NCI-H2196 treated with DMSO at 0.1 percent for 48 hours (cell line): Measurements from ENCODE around the gene IL13RA1.
"Not testable (repeated sequence)": the region's sequence is repeated elsewhere in the genome, so short reads cannot be mapped to it uniquely, and the experiment has no call there.

Source experiments
- DNase-seq: peaks from one replicate; lab custom pipeline; 2025; ENCODE audit not compliant: unreplicated experiment; lab: John Stamatoyannopoulos, UW

IL13RA1 gene

DNA sequence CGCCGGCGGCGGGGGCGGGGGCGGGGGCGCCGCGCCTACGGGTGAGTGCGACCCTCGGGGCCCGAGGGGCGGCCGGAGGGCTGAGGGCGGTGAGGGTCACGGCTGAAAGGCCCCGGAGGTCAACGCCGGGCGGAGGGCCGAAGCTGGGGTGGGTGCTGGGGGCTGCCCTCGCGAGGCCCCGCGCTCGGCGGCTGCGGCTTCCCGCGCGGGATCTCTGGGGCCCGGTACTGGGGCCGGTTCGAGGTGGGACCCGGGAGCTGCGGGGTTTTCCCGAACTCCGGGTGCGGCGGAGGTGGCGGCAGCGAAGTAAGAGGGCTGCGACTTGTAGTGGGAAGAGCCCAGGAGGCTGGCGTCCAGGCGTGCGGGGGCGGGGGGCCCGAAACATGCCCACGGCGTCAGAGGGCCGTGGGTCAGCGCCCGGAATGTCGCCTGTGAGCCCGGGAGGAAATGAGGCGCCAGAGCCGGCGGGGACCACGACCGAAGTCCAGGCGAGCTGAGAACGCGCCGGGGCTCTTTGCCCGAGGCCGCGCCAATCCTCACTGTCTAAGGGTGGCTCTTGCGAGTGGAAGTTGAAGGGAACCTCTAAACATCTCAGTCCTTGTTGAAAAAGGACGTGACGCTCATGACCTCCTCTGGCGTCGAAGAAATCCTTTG, 407 bp downstream of the IL13RA1 start:
- DNase-seq, result no peak

DNA sequence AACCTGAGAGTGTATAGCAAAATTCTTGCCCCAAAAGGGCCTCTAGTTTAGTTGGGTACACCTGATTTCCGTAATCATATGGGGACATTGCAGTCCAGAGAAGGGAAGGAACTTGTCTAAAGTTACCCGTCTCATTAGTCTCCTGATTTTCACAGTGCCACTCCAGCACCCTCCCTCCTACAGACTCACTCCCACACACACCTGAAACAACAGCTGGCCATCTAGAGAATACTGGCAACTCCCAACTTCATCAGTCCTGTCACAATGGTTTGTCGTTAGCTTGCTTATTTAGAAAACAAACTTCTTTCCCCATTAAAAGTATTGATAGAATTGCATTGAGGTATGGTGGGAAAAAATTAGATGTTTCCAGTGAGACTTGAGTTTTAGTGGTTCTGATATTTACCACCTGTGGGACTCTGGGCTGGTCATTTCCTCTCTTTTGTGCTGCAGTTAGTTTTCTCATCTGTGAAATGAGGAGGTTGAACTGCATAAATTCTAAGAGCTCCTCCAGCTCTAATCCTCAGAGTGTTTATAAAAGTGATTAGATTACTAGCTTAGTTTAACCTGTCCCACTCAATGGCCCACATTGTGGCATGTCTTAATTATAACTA, 1.7 kb downstream of the IL13RA1 start:
- no peak for DNase-seq

DNA sequence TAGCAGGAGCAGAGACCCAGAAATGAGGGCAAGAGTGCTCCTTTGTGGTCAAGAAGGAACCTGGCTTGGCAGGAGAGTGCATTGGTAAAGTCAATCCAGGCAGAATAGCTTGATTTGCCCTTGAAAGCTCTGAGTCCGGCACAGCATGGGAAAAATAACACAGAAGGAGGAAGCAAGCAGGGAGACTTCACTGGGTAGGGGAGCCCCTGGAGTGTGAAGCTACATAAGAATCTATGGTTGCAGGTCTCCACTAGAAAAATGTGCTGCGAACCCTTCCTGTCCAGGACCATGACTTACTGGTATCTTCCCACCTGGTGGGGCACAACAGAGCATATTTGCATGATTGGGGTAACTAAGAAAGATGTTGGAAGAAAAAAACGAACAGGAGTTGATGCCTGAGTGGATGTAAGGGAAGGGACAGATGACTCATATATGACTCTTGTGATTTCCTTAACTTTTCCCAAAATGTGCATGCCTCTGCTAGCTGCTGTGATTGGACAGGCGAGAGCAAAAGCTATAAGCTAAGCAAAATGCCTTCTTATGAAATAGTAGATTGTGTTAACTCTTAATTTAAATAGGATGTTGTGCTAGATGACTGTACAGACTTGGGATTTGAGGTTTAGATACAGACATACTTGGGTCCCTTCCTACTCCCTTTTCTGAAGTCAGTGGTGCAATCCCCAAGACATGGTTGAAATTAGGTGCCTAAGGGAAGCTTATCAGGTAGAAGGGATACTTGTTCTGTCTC, 3.3 kb downstream of the IL13RA1 start:
- DNase-seq, result no peak

DNA sequence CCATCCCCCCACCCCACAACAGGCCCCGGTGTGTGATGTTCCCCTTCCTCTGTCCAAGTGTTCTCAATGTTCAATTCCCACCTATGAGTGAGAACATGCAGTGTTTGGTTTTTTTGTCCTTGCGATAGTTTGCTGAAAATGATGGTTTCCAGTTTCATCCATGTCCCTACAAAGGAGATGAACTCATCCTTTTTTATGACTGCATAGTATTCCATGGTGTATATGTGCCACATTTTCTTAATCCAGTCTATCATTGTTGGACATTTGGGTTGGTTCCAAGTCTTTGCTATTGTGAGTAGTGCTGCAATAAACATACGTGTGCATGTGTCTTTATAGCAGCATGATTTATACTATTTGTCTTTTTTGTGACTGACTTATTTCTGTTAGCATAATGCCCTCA, 5.1 kb downstream of the IL13RA1 start:
- DNase-seq, result not testable (repeated sequence)

DNA sequence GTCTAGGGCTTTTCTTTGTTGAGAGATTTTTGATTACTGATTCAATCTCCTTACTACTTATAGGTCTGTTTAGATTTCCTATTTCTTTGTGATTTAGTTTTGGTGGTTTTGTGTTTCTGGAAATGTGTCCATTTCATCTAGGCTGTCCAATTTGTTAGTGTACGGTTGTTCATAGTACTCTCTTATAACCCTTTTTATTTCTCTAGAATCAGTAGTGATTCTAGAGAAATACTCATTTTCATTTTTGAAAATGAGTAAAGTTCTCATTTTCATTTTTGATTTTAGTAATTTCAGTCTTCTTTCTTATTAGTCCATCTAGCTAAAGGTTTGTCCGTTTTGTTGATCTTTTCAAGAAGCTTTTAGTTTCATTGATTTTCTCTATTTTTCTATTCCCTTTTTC, 7.5 kb downstream of the IL13RA1 start:
- no peak for DNase-seq

DNA sequence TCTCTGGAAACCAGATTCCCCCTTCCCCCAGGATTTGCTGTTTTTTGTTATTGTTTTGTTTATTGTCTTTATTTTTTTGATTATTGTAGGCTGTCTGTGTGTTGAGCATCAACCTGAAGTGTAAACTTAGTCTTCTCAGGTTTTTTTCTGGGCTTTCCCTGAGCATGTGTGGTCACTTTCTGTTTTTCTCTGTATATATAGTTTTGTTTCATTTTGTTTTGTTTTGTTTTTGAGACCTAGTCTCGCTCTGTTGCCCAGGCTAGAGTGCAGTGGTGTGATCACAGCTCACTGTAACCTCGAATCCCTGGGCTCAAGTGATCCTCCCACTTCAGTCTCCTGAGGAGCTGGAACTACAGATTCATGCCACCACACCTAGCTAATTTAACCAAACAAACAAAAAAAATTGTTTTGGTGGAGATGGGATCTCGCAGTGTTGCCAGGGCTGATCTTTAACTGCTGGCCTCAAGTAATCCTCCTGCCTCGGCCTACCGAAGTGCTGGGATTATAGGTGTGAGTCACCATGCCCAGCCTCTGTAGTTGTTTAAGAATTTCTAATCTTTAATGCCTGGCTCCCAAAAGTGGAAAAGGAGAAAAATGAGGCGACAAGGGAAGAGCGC, 9.1 kb downstream of the IL13RA1 start:
- DNase-seq, result no peak

DNA sequence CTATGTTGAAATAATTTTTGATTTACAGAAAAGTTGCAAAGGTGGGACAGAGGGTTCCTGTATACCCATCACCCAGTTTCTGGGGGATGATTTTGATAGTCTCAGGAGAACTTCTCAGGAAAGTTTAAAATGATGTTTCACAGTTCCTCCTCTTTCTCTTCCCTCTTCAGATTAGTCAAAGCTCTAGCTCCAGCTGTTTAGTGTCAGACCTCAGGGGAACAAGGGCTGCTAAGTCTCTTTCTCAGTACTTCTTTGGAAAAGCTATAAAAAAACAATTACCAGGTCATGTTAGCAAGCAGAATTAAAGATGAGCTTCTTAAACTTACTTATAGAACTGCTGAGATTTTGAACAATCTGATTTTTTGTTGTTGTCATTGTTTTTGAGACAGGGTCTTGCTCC, 12.2 kb downstream of the IL13RA1 start:
- no peak for DNase-seq

DNA sequence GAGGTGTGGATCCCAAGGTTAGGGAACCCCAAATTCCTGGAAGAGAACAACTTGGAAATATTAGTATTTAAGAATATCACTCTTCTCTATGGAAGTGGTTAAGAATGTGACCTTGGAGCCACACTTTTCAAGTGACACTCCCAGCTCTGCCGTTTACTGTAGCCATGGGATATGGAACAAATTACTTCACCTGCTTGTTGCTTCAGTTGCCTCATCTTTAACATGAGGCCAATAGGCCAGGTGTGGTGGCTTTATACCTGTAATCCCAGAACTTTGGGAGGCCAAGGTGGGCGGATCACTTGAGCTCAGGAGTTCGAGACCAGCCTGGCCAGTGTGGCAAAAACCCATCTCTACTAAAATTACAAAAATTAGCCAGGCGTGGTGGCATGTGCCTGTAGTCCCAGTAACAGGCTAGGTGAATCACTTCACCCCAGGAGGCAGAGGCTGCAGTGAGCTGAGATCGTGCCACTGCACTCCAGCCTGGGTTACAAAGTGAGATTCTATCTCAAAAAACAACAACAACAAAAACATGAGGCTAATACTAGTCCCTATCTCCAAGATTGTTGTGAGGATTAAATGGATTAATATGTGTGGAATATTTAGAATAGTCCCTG, 13.0 kb downstream of the IL13RA1 start:
- no peak for DNase-seq

DNA sequence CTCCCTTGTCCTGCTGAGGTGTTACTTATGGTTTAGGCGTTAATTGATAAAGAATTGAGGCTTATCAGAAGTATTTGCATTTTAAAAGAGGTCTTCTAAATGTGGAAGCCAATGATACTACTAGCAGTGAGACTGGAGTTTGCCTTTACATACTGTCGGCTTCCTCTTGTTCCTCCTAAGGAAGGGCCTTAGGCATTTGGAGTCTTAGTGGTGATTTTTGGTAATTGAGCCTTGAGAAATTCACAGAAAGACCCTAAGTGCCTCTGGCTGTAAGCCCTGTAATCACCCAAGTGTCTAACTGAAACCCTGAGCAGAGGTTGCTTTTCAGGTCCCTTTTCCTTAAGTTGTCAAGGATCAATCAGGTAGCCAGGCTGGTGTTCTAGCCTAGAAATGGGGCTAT, 14.8 kb downstream of the IL13RA1 start:
- DNase-seq, result no peak

DNA sequence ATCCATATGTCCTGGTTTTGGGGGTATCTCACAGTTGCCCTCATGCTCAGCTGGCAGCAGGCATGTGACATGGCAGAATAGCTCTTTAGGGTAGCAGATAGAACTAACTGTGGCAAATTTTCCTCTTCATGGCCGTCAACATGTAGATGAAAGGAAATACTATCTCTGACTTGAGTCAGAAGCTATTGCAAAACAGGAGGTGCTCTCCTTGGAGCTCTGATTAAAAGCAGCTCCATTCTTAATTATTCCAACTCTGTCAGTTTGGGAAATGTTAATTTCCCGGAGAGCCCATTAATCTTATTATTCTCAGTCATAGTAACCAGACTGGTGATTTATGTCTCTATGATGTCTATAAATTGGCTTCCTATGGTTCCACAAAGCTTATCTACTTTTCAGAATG, 18.2 kb downstream of the IL13RA1 start:
- no peak for DNase-seq

DNA sequence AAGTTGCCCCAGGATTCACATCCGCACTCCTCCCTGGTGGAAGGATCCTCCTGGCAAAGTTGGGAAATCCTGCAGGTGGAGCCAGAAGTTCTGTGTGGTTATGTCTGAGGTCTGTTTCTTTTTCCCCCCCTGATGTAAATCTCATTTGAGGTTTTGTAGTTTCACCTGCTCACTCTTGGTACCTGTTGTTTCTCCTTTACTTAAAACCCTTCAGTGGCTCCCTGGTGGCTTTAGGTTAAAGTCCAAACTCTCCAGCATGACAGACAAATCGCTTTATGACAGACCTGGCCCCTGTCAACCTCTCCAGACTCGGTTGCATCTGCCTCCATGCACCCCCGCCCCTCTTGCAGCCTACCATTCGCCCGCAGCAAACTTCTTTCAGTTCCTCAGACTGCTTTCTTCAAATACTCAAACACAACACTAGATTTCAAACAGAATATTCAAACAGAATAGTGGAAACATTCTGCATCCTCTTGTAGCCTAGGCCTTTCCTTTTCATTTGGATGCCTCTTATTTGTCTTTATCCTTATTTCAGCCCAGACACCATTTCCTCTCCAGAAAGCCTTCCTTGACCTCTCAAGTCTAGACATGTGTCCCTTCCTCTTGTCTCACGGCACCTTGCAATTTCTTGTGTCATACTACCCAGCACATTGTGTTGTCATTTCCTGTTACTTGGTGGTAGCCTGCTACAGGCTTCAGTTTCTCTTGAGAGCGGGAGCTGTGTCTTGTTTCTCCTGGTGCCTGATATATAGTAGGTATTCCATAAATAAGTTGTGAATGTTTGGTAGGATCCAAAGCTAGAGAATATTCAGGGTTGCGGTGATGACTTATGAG, 24.8 kb downstream of the IL13RA1 start:
- no peak for DNase-seq

DNA sequence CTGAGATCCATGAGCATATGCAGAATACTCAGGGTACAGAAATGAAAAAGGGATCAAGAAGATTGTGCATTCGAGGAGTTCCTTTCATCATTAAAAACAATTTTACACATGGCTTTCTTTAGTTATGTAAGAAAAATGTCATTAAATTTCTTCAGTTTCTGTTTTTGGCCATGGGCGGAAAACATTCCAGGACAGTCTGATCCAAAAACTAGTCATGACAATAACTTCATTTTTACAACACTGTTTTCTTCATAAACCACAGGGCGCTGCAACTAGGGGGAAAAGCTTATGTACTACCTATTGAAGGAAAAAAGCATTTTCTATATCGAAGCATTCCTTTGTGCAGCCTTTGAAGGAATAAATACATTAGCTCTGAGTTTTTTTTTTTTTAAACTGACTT, 28.2 kb downstream of the IL13RA1 start:
- no peak for DNase-seq

DNA sequence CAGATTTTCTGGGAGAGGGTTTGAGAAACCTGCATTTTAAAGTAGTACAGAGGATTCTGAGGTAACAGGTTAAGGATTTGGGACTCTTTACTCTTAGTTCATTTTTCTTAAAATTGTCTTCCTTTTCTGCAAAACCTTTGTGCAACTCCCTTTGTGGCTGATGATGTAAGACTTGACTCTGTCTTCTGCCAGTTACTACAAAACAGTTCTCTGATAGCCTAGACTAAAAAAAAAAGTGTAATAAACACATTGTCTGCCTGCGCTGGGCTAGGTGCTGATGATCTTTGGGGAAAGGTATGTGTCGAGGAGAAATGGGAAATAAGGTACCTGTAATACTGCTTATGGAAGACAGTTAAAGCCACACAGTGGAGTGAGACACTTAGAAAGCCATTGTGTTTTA, 28.7 kb downstream of the IL13RA1 start:
- no peak for DNase-seq

DNA sequence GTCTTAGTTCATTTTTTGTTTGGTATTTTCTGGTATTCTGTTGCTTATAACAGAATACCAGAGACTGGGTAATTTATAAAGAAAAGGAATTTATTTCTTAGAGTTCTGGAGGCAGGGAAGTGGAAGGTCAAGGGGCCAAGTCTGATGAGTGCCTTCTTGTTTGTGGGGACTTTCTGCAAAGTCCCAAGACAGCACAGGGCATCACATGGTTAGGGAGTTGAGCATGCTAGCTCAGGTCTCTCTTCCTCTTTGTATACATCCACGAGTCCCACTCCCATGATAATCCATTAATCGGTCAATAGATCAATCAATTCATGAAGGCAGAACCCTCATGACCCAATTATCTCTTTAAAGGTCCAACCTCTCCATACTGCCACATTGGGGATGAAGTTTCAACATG, 31.1 kb downstream of the IL13RA1 start:
- no peak for DNase-seq

DNA sequence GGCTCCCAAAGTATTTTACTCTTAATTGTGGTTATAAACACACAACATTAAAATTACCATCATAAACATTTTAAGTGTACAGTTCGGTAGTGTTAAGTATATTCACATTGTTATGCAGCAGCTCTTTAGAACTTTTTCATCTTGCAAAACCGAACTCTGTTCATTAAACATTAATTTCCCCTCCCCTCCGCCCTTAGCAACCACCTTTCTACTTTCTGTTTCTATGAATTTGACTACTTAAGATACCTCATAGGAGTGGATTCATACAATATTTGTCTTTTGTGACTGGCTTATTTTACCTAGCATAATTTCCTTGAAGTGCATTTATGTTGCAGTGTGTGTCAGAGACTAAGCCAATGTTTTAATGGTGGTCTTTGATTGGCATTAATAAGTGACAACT, 32.6 kb downstream of the IL13RA1 start:
- DNase-seq, result no peak

DNA sequence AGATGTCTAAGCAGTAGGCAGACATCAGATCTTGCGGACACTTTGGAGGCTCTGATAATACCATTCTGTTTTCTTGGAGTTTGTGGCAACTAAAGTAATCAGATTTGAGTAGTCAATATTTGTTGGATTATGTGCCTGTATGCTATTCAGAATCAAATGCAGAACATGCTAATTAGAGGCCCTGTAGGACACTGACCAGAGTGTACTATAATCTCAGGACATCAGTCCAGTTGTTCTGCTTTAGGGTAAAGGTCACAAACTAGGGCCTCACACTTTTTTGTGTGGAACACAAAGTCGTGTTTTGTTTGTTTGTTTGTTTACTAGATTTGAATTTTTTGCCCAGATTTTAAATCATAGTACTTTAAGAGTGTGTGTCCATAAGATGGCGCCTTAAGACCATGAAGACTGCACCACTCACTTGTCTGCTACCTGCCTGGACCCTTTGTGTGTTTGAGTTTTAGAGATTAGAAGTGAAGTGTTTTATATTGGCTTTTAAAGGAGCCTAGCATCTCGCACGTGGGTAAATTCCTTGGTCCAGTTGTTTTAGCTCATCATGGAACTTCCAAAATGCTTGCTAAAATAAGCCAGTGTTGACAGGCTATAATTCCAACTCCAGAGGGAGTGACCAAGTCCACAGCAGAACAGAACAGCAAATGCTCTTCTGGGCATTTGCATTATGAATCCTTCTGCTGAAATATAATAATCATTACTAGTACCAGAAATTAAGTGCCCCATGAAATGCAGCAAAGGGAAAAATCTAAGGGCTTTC, 34.7 kb downstream of the IL13RA1 start:
- no peak for DNase-seq

DNA sequence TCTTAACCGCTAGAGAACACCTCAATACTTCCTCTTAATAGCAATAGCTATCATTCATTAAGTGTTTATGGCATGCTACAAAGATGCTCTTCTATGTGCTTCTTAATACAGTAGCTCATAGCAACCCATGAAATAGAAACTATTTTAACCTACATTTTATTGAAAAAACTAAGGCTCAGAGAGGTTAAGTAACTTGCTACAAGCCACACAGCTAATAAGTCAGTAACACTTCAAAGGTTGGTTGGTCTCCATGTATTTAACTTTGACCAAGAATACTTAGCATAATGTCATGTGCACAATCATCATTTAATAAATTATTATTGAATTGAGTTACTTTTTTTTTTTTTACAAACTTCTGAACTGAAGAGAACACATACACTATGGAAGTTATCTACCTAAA, 36.1 kb downstream of the IL13RA1 start:
- DNase-seq, result no peak

DNA sequence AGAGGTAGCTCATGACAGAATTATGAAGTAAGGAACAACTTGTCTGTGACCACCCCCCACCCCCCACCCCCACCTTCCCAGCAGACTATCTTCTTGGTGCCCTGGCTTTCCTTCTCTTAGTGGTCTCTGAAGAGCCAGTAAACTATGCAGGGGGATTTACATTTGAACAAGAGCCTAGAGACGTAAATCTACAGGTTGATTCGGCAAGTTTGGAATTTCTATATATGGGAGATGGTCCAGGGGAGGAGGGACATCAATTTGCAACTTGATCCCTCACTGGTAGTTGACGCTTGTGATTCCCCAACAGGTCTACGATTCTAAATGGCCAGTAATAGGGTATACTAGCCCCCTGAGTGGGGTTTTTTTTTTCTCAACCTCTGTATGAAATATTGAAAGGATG, 36.7 kb downstream of the IL13RA1 start:
- DNase-seq, result no peak

DNA sequence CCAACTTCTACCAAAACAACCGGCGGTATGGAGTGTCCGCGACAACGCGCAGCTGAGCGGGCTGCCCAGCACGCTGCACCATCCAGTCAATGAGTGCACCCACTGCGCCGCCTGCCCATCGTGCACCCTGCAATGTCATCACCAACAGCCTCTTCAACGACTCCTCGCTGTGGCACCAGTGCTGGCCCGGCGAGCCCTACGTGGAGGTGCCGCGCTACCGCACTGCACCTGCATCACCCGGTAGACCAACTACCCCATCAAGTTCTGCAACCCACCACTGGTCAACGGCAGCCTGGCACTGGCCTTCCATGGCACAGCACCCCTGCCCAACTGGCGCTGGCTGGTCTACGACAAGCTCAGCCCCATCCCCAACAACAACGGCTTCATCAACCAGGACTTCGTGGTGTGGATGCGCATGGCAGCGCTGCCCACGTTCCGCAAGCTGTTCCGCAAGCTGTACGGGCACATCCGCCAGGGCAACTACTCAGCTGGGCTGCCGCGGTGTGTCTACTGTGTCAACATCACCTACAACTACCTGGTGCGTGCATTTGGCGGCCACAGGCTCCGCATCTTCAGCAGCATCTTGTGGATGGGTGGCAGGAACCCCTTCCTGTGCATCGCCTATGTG, 42.8 kb downstream of the IL13RA1 start:
- DNase-seq, result no peak

DNA sequence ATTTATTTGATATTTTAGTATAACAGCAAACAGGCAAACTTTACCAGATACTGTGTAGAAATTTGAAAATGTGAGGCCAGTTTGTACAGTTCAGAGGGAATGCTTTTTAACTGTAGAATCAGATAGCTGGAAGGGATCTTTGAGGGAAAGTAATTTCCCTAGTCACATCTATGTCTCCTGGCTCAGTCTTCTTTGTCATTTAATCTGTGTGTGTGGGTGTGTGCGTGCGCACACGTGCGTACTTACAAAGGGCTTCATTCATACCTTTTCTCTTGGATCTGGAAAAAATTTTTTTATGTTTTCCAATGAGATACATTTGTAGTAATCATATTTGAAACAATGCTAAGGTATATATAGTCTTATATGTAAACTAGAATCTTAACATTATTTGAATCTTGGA, 44.6 kb downstream of the IL13RA1 start:
- no peak for DNase-seq
